Adipocyte (in vitro differentiated cells): ENCODE measurements around the gene DUS3L.
A peak's percentile ranks its signal among the peaks of the same experiment; 100 is the strongest.
"Not testable (repeated sequence)": the region's sequence is repeated elsewhere in the genome, so short reads cannot be mapped to it uniquely, and the experiment has no call there.

Experiments used
- DNase-seq: peaks from one replicate; pipeline ENCODE4 v3.0.0-alpha.2; 2015; ENCODE audit warnings: low read depth
- H3K27me3 ChIP-seq: replicated peaks from 2 replicates; pipeline ENCODE4 v1.7.0; 2013; ENCODE audit warnings: mild to moderate bottlenecking, low read length, moderate library complexity; ENCODE audit not compliant: control insufficient read depth, insufficient read depth
- H3K36me3 ChIP-seq: 2 replicates; pipeline ENCODE4 v1.7.0; 2013; ENCODE audit warnings: low read length, mild to moderate bottlenecking, moderate library complexity; ENCODE audit not compliant: control insufficient read depth, insufficient read depth, severe bottlenecking
- H3K4me1 ChIP-seq: 2 replicates; pipeline ENCODE4 v1.7.0; 2013; ENCODE audit warnings: mild to moderate bottlenecking, low read length, moderate library complexity; ENCODE audit not compliant: control insufficient read depth, insufficient read depth
- H3K4me3 ChIP-seq: 2 replicates; pipeline ENCODE4 v1.7.0; 2013; ENCODE audit warnings: mild to moderate bottlenecking, low read length, moderate library complexity
- H3K9ac ChIP-seq: 2 replicates; pipeline ENCODE4 v1.7.0; 2013; ENCODE audit warnings: mild to moderate bottlenecking, low read length, moderate library complexity
- H3K9me3 ChIP-seq: 2 replicates; pipeline ENCODE4 v1.7.0; 2013; ENCODE audit warnings: mild to moderate bottlenecking, low read length, moderate library complexity; ENCODE audit not compliant: control insufficient read depth

The DUS3L gene

GRCh38 chr19:5748920-5749319 lies 42.0 kb downstream of the DUS3L start:
- H3K36me3 ChIP-seq, H3K9me3 ChIP-seq, H3K4me1 ChIP-seq, H3K4me3 ChIP-seq, H3K9ac ChIP-seq, DNase-seq: not testable (repeated sequence)
- peaks cover 15% of the 10 kb centered on the region for H3K27me3 ChIP-seq

- not testable (repeated sequence) for DNase-seq, H3K36me3 ChIP-seq, H3K9ac ChIP-seq, H3K27me3 ChIP-seq, H3K4me3 ChIP-seq, H3K9me3 ChIP-seq, H3K4me1 ChIP-seq
Observed at GRCh38 chr19:5744999-5745398, 46.0 kb downstream of the DUS3L start.

GRCh38 chr19:5743630-5744029 lies 47.3 kb downstream of the DUS3L start:
- H3K36me3 ChIP-seq = no peaks in the 10 kb centered on the region
- H3K9me3 ChIP-seq = no peaks in the 10 kb centered on the region
- no peaks in the 10 kb centered on the region for H3K4me1 ChIP-seq
- peak; percentile 7 for DNase-seq
- H3K9ac ChIP-seq = no peak overlapping the region
- H3K4me3 ChIP-seq = no peak overlapping the region
- H3K27me3 ChIP-seq = peaks cover 6% of the 10 kb centered on the region

GRCh38 chr19:5742051-5742450 lies 48.9 kb downstream of the DUS3L start:
- Histone ChIP-seq H3K4me1 (no peaks in the 10 kb centered on the region), H3K9ac (no peak overlapping the region), H3K9me3 (no peaks in the 10 kb centered on the region), H3K36me3 (no peaks in the 10 kb centered on the region), H3K4me3 (no peak overlapping the region), H3K27me3 (peaks cover 6% of the 10 kb centered on the region)
- no peak for DNase-seq

GRCh38 chr19:5738423-5738822 lies 52.5 kb downstream of the DUS3L start:
- no peaks in the 10 kb centered on the region for H3K27me3 ChIP-seq
- no peak for DNase-seq
- H3K9ac ChIP-seq = no peak overlapping the region
- H3K36me3 ChIP-seq = no peaks in the 10 kb centered on the region
- no peak overlapping the region for H3K4me3 ChIP-seq
- no peaks in the 10 kb centered on the region for H3K4me1 ChIP-seq
- no peaks in the 10 kb centered on the region for H3K9me3 ChIP-seq
